CD4-positive, alpha-beta T cell (primary cell): ENCODE data around the gene LETM1. TPM values are rescaled to one million over a fixed set of nuclear protein-coding genes. Genes with fewer than 3 reads are reported as not detected.

ENCODE experiments used
- ATAC-seq: fragments of 200-7000 bp; cut with Tn5 transposase; one replicate; pipeline ENCODE4 v1.10.0; 2022; ENCODE audit warnings: mild to moderate bottlenecking; ENCODE audit not compliant: poor library complexity
- CTCF ChIA-PET: fragments of 350-600 bp; sonication (Branson Sonifier 250); formaldehyde crosslinking; loops from one replicate; lab custom pipeline; 2021; ENCODE audit warnings: antibody characterized with exemption, inconsistent platforms; lab: Charles Lee
- POLR2A ChIA-PET: fragments of 350-600 bp; sonication (Branson Sonifier 250); formaldehyde crosslinking; loops from one replicate; lab custom pipeline; 2021; ENCODE audit warnings: antibody characterized with exemption, inconsistent platforms; lab: Charles Lee
- DNase-seq, 14 experiments: peaks; one replicate each; pipeline ENCODE4 v3.0.0-alpha.2; 2013 to 2020; ENCODE audit warnings: mixed read lengths in 2 of 14
- H3K27ac ChIP-seq, 2 donors: one replicate each; pipeline versions ENCODE4 v1.5.1 to v1.7.0; 2013; ENCODE audit warnings: low read length in 2 of 2, low read depth in 1 of 2, mild to moderate bottlenecking in 1 of 2
- H3K27me3 ChIP-seq, 2 experiments: 1 replicate in 1 of 2; 2 replicates in 1 of 2; pipeline versions ENCODE4 v1.6.1 to v1.7.0; 2013; ENCODE audit warnings: low read length in 2 of 2, control low read depth in 1 of 2, mild to moderate bottlenecking in 1 of 2, moderate library complexity in 1 of 2; ENCODE audit not compliant: insufficient read depth in 2 of 2, control insufficient read depth in 1 of 2
- H3K36me3 ChIP-seq: one replicate; pipeline ENCODE4 v1.6.1; 2013; ENCODE audit warnings: low read length, control low read depth; ENCODE audit not compliant: insufficient read depth
- H3K4me1 ChIP-seq: one replicate; pipeline ENCODE4 v1.6.1; 2013; ENCODE audit warnings: low read length, control low read depth; ENCODE audit not compliant: insufficient read depth
- H3K4me3 ChIP-seq: one replicate; pipeline ENCODE4 v1.5.1; 2013; ENCODE audit warnings: mild to moderate bottlenecking, low read length, moderate library complexity
- H3K9me3 ChIP-seq, 2 experiments: 1 replicate in 1 of 2; 2 replicates in 1 of 2; pipeline versions ENCODE4 v1.6.1 to v1.7.0; 2013; ENCODE audit warnings: low read length in 2 of 2, mild to moderate bottlenecking in 2 of 2, control low read depth in 1 of 2, moderate library complexity in 1 of 2; ENCODE audit not compliant: control insufficient read depth in 1 of 2, insufficient read depth in 1 of 2
- H3K27ac Mint-ChIP-seq: one replicate; pipeline ENCODE4 v1.8.0; 2020; ENCODE audit warnings: mixed read lengths
- H3K27me3 Mint-ChIP-seq: one replicate; pipeline ENCODE4 v1.8.0; 2021; ENCODE audit warnings: mixed read lengths
- H3K36me3 Mint-ChIP-seq: one replicate; pipeline ENCODE4 v1.8.0; 2021; ENCODE audit warnings: low read depth, mixed read lengths
- H3K4me1 Mint-ChIP-seq: one replicate; pipeline ENCODE4 v1.8.0; 2021; ENCODE audit warnings: low read depth, mixed read lengths
- H3K4me3 Mint-ChIP-seq: one replicate; pipeline ENCODE4 v1.8.0; 2020; ENCODE audit warnings: mild to moderate bottlenecking, mixed read lengths
- H3K9me3 Mint-ChIP-seq: one replicate; pipeline ENCODE4 v1.8.0; 2020; ENCODE audit warnings: mixed read lengths
- CTCF ChIP-seq: fragments of 200-600 bp; IDR thresholded peaks from one replicate; pipeline ENCODE4 v1.8.0; 2022; ENCODE audit warnings: antibody characterized with exemption, mild to moderate bottlenecking
- intact Hi-C, 2 experiments: fragments of 100-400 bp; cut with DNase I in 1 of 2; cut with micrococcal nuclease in 1 of 2; formaldehyde crosslinking; loops; one replicate each; pipeline versions ENCODE4 v1.15.1 to v1.9.0; 2023 to 2025; cut with DNase I, micrococcal nuclease
- total RNA-seq, 174 experiments: library from RNA in 2 of 174; stranded (reverse) in 2 of 174; gene quantifications; one replicate each; pipeline ENCODE4 v1.2.3 and lab custom pipeline; 2021 to 2026

LETM1 gene
- total RNA-seq, 2 experiments from 2014 or later: 21.2 to 25.2 TPM

DNA sequence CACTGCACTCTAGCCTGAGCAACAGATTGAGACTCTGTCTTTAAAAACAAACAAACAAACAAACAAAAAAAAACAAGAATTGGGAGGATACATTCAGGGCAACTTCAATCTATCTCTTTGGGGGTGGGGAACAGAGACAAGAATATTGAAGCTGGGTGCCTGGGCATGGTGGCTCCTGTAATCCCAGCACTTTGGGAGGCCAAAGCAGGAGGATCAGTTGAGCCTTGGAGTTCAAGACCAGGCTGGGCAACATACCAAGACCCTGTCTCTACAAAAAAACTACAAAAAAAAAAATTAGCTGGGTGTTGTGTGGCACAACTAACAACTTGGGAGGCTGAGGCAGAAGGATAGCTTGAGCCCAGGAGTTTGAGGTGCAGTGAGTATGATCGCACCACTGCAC, 1.2 kb downstream of the LETM1 start:
- TF ChIP-seq CTCF: no peak
- Histone ChIP-seq H3K4me3 (peak overlapping the region; percentile 75), H3K27ac (peak overlapping the region in 1 of 2 donors; percentile 5), H3K4me1 (peaks cover 36% of the 10 kb centered on the region), H3K27me3 (no peaks in the 10 kb centered on the region), H3K9me3 (no peaks in the 10 kb centered on the region), H3K36me3 (peaks cover 2% of the 10 kb centered on the region)
- intact Hi-C loops: loop anchor here in 1 of 2 experiments (5.0 to 10.0 kb wide), 5 partner anchors 153 to 1220 kb away; partner anchors contain the start of genes CFAP99, FAM53A, GAK and HTT
- Mint-ChIP-seq H3K9me3 (no peaks in the 10 kb centered on the region), H3K36me3 (peaks cover 5% of the 10 kb centered on the region), H3K27ac (peak overlapping the region; percentile 76), H3K27me3 (no peaks in the 10 kb centered on the region), H3K4me3 (peak overlapping the region; percentile 94), H3K4me1 (peaks cover 45% of the 10 kb centered on the region)
- DNase-seq (no peak), ATAC-seq (no peak)
- ChIA-PET POLR2A (interaction anchor here (2.2 to 3.6 kb wide), 2 partner anchors 16 to 142 kb away, joined by 10 to 62 read pairs; partner anchors contain the start of genes NSD2 and SLBP), CTCF (interaction anchor here (1.4 kb wide), 1 partner anchor 44 kb away, joined by 3 read pairs; no protein-coding TSS in a partner anchor)

GRCh38 chr4:1852904-1853623, 2.9 kb downstream of the LETM1 start:
- H3K27me3 Mint-ChIP-seq: no peaks in the 10 kb centered on the region
- peak overlapping the region; percentile 73 for H3K4me3 Mint-ChIP-seq
- ChIA-PET CTCF (no interaction called here), POLR2A (no interaction called here)
- no peak overlapping the region for H3K4me3 ChIP-seq
- TF ChIP-seq CTCF: no peak
- H3K4me1 ChIP-seq: peaks cover 36% of the 10 kb centered on the region
- no peaks in the 10 kb centered on the region for H3K9me3 Mint-ChIP-seq
- ATAC-seq (no peak), DNase-seq (no peak)
- intact Hi-C loops: loop anchor here in 1 of 2 experiments (10.0 kb wide), 3 partner anchors 168 to 1222 kb away; partner anchors contain the start of genes FAM53A, GAK, HTT and HTT-AS
- H3K36me3 ChIP-seq: peaks cover 2% of the 10 kb centered on the region
- H3K4me1 Mint-ChIP-seq: peaks cover 45% of the 10 kb centered on the region
- H3K9me3 ChIP-seq: no peaks in the 10 kb centered on the region
- H3K27me3 ChIP-seq: no peaks in the 10 kb centered on the region
- H3K27ac Mint-ChIP-seq: no peak overlapping the region
- H3K27ac ChIP-seq: no peak overlapping the region
- peaks cover 5% of the 10 kb centered on the region for H3K36me3 Mint-ChIP-seq

- ChIA-PET POLR2A (no interaction called here), CTCF (no interaction called here)
- peaks cover 24% of the 10 kb centered on the region for H3K4me1 ChIP-seq
- no peaks in the 10 kb centered on the region for H3K9me3 ChIP-seq
- Mint-ChIP-seq H3K4me1 (peaks cover 40% of the 10 kb centered on the region), H3K27me3 (no peaks in the 10 kb centered on the region), H3K9me3 (no peaks in the 10 kb centered on the region), H3K27ac (peak overlapping the region; percentile 20), H3K4me3 (peak overlapping the region; percentile 4), H3K36me3 (peaks cover 12% of the 10 kb centered on the region)
- TF ChIP-seq CTCF: no peak
- DNase-seq: no peak
- peaks cover 9% of the 10 kb centered on the region for H3K36me3 ChIP-seq
- no peaks in the 10 kb centered on the region for H3K27me3 ChIP-seq
- intact Hi-C loops: loop anchor here in 1 of 2 experiments (10.0 kb wide), 3 partner anchors 167 to 1223 kb away; partner anchors contain the start of genes FAM53A, GAK, HTT and HTT-AS
- ATAC-seq: no peak
- H3K27ac ChIP-seq: no peak overlapping the region
- no peak overlapping the region for H3K4me3 ChIP-seq
Measured at GRCh38 chr4:1851575-1852410, 4.2 kb downstream of the LETM1 start.
